DMS79 (cell line): ENCODE measurements around the gene MPP7.
"Not testable (repeated sequence)": the region's sequence is repeated elsewhere in the genome, so short reads cannot be mapped to it uniquely, and the experiment has no call there.

Experiments used
- DNase-seq: peaks from one replicate; lab custom pipeline; 2025; lab: John Stamatoyannopoulos, UW

MPP7 gene

GRCh38 chr10:28302638-28303488 is at the start of gene MPP7:
MPP7 (minus strand) TSS chr10:28303064; CDS start chr10:28238604, 64,460 bp downstream.
- peak; percentile 54 for DNase-seq

GRCh38 chr10:28349892-28350291 is 47.0 kb upstream of the MPP7 start:
- DNase-seq = no peak

GRCh38 chr10:28343987-28344895 is 41.4 kb upstream of the MPP7 start:
- DNase-seq = no peak

- no peak for DNase-seq
Observed at GRCh38 chr10:28343252-28343651, 40.4 kb upstream of the MPP7 start.

GRCh38 chr10:28341679-28342078 is 38.8 kb upstream of the MPP7 start:
- not testable (repeated sequence) for DNase-seq

- DNase-seq = no peak
Observed at GRCh38 chr10:28332726-28333125, 29.9 kb upstream of the MPP7 start.

- no peak for DNase-seq
Observed at GRCh38 chr10:28331841-28332240, 29.0 kb upstream of the MPP7 start.

GRCh38 chr10:28331066-28331465 is 28.2 kb upstream of the MPP7 start:
- no peak for DNase-seq

- no peak for DNase-seq
Observed at GRCh38 chr10:28328346-28328745, 25.5 kb upstream of the MPP7 start.

GRCh38 chr10:28327491-28327880 is 24.6 kb upstream of the MPP7 start:
- no peak for DNase-seq

GRCh38 chr10:28326516-28327490 is 23.9 kb upstream of the MPP7 start:
- no peak for DNase-seq

GRCh38 chr10:28320799-28321198 is 17.9 kb upstream of the MPP7 start:
- DNase-seq = no peak

GRCh38 chr10:28320090-28320489 is 17.2 kb upstream of the MPP7 start:
- DNase-seq = no peak

- DNase-seq = not testable (repeated sequence)
Observed at GRCh38 chr10:28319061-28319460, 16.2 kb upstream of the MPP7 start.

GRCh38 chr10:28318626-28319025 is 15.8 kb upstream of the MPP7 start:
- DNase-seq = no peak

- DNase-seq = no peak
Observed at GRCh38 chr10:28317760-28318159, 14.9 kb upstream of the MPP7 start.

GRCh38 chr10:28316696-28317095 is 13.8 kb upstream of the MPP7 start:
- no peak for DNase-seq

- no peak for DNase-seq
Observed at GRCh38 chr10:28315140-28315539, 12.3 kb upstream of the MPP7 start.

- DNase-seq = no peak
Observed at GRCh38 chr10:28314211-28314610, 11.3 kb upstream of the MPP7 start.

- no peak for DNase-seq
Observed at GRCh38 chr10:28312572-28312971, 9.7 kb upstream of the MPP7 start.

- no peak for DNase-seq
Observed at GRCh38 chr10:28311104-28311503, 8.2 kb upstream of the MPP7 start.

GRCh38 chr10:28307267-28307666 is 4.4 kb upstream of the MPP7 start:
- DNase-seq = no peak
